SJSA1 (cell line): ENCODE data around the gene MAD2L1BP. TPM values are rescaled to one million over a fixed set of nuclear protein-coding genes. Genes with fewer than 3 reads are reported as not detected.

ENCODE experiments used
- DNase-seq, 2 experiments: peaks; one replicate each; pipeline ENCODE4 v3.0.0-alpha.2; 2015 to 2020; ENCODE audit warnings: low spot score in 2 of 2, low read depth in 1 of 2
- H3K27ac ChIP-seq: fragments of 250-450 bp; sonication (Bioruptor Pico); 2 replicates; pipeline ENCODE4 v1.5.1; 2020; ENCODE audit warnings: mild to moderate bottlenecking, moderate library complexity
- H3K27me3 ChIP-seq: fragments of 250-450 bp; sonication (Bioruptor Pico); replicated peaks from 2 replicates; pipeline ENCODE4 v1.5.1; 2020; ENCODE audit warnings: mild to moderate bottlenecking, moderate library complexity
- H3K36me3 ChIP-seq: fragments of 250-450 bp; sonication (Bioruptor Pico); 2 replicates; pipeline ENCODE4 v1.5.1; 2020; ENCODE audit warnings: mild to moderate bottlenecking
- H3K4me1 ChIP-seq: fragments of 250-450 bp; sonication (Bioruptor Pico); replicated peaks from 2 replicates; pipeline ENCODE4 v1.6.1; 2021; ENCODE audit warnings: mild to moderate bottlenecking
- H3K4me3 ChIP-seq: fragments of 250-450 bp; sonication (Bioruptor Pico); 2 replicates; pipeline ENCODE4 v1.5.1; 2020; ENCODE audit warnings: mild to moderate bottlenecking
- H3K9me3 ChIP-seq: fragments of 250-450 bp; sonication (Bioruptor Pico); replicated peaks from 2 replicates; pipeline ENCODE4 v1.5.1; 2020; ENCODE audit warnings: mild to moderate bottlenecking
- total RNA-seq: library from RNA; depleted of rRNA; stranded (reverse); fragments of >200 nt; shearing (Covaris generic); gene quantifications from 2 replicates; pipeline ENCODE4 v1.2.3, GENCODE V29; 2014

Gene MAD2L1BP
- total RNA-seq, 1 experiment from 2014 or later: 59.4 TPM

- Histone ChIP-seq H3K27me3 (no peaks in the 10 kb centered on the region), H3K4me3 (no peak overlapping the region), H3K27ac (no peak overlapping the region), H3K9me3 (no peaks in the 10 kb centered on the region), H3K4me1 (peaks cover 4% of the 10 kb centered on the region; the same call in 1 of the 2 replicates), H3K36me3 (peaks cover 93% of the 10 kb centered on the region)
- DNase-seq: no peak
These were observed 18.7 kb upstream of the MAD2L1BP start for GRCh38 chr6:43616725-43617472.

GRCh38 chr6:43621078-43621835 lies 14.4 kb upstream of the MAD2L1BP start:
- Histone ChIP-seq H3K27ac (no peak overlapping the region), H3K36me3 (peaks cover 95% of the 10 kb centered on the region), H3K4me3 (no peak overlapping the region), H3K9me3 (no peaks in the 10 kb centered on the region), H3K4me1 (peaks cover 2% of the 10 kb centered on the region), H3K27me3 (no peaks in the 10 kb centered on the region)
- no peak for DNase-seq

- peaks cover 95% of the 10 kb centered on the region for H3K36me3 ChIP-seq
- H3K27ac ChIP-seq: no peak overlapping the region
- no peak for DNase-seq
- peaks cover 8% of the 10 kb centered on the region for H3K4me1 ChIP-seq
- H3K27me3 ChIP-seq: no peaks in the 10 kb centered on the region
- no peaks in the 10 kb centered on the region for H3K9me3 ChIP-seq
- H3K4me3 ChIP-seq: no peak overlapping the region
These were observed 13.8 kb upstream of the MAD2L1BP start for GRCh38 chr6:43621836-43622180.

GRCh38 chr6:43622541-43622940 lies 13.1 kb upstream of the MAD2L1BP start:
- H3K4me3 ChIP-seq: no peak overlapping the region
- no peaks in the 10 kb centered on the region for H3K9me3 ChIP-seq
- H3K27me3 ChIP-seq: no peaks in the 10 kb centered on the region
- DNase-seq: no peak
- H3K4me1 ChIP-seq: peaks cover 15% of the 10 kb centered on the region
- peaks cover 92% of the 10 kb centered on the region for H3K36me3 ChIP-seq
- no peak overlapping the region for H3K27ac ChIP-seq

- DNase-seq: no peak
- H3K27me3 ChIP-seq: no peaks in the 10 kb centered on the region
- H3K9me3 ChIP-seq: no peaks in the 10 kb centered on the region; the same call in 1 of the 2 replicates
- peaks cover 21% of the 10 kb centered on the region for H3K4me1 ChIP-seq
- no peak overlapping the region for H3K4me3 ChIP-seq
- no peak overlapping the region for H3K27ac ChIP-seq
- peaks cover 88% of the 10 kb centered on the region for H3K36me3 ChIP-seq
These were observed 11.5 kb upstream of the MAD2L1BP start for GRCh38 chr6:43623880-43624785.

- Histone ChIP-seq H3K27me3 (no peaks in the 10 kb centered on the region), H3K4me3 (no peak overlapping the region), H3K27ac (no peak overlapping the region), H3K36me3 (peaks cover 82% of the 10 kb centered on the region), H3K4me1 (peaks cover 24% of the 10 kb centered on the region), H3K9me3 (no peaks in the 10 kb centered on the region; the same call in 1 of the 2 replicates)
- DNase-seq: no peak
These were observed 10.8 kb upstream of the MAD2L1BP start for GRCh38 chr6:43624786-43625288.

- Histone ChIP-seq H3K36me3 (peaks cover 78% of the 10 kb centered on the region), H3K27ac (no peak overlapping the region), H3K4me1 (peaks cover 29% of the 10 kb centered on the region)
These were observed 10.1 kb upstream of the MAD2L1BP start for GRCh38 chr6:43625393-43625992.

GRCh38 chr6:43627008-43627825 lies 8.4 kb upstream of the MAD2L1BP start:
- H3K4me3 ChIP-seq: peak overlapping the region; percentile 12
- H3K27ac ChIP-seq: peak overlapping the region; percentile 98
- H3K27me3 ChIP-seq: no peaks in the 10 kb centered on the region
- DNase-seq: peak; percentile 93 to 97
- no peaks in the 10 kb centered on the region; the same call in 1 of the 2 replicates for H3K9me3 ChIP-seq
- H3K4me1 ChIP-seq: peaks cover 30% of the 10 kb centered on the region
- peaks cover 61% of the 10 kb centered on the region for H3K36me3 ChIP-seq

More at GRCh38 chr6:43625393-43625992, 10.1 kb upstream of the MAD2L1BP start:
- Histone ChIP-seq H3K27me3 (no peaks in the 10 kb centered on the region), H3K4me3 (no peak overlapping the region), H3K9me3 (no peaks in the 10 kb centered on the region; the same call in 1 of the 2 replicates)
- no peak for DNase-seq

- Histone ChIP-seq H3K9me3 (no peaks in the 10 kb centered on the region; the same call in 1 of the 2 replicates), H3K27me3 (no peaks in the 10 kb centered on the region), H3K4me1 (peaks cover 30% of the 10 kb centered on the region), H3K27ac (peak overlapping the region; percentile 98), H3K4me3 (peak overlapping the region; percentile 76), H3K36me3 (peaks cover 47% of the 10 kb centered on the region)
- peak; percentile 70 to 76 for DNase-seq
These were observed 7.1 kb upstream of the MAD2L1BP start for GRCh38 chr6:43628393-43629103.

GRCh38 chr6:43629104-43629504 lies 6.5 kb upstream of the MAD2L1BP start, which contains the start of gene GTPBP2:
GTPBP2 (minus strand) TSS chr6:43629264; CDS start chr6:43629162, 102 bp downstream.
- no peaks in the 10 kb centered on the region for H3K27me3 ChIP-seq
- H3K4me3 ChIP-seq: peak within 1 kb of the TSS; percentile 76
- H3K4me1 ChIP-seq: peaks cover 30% of the 10 kb centered on the region
- H3K9me3 ChIP-seq: no peaks in the 10 kb centered on the region; the same call in 1 of the 2 replicates
- H3K36me3 ChIP-seq: peaks cover 42% of the 10 kb centered on the region
- peak; percentile 98 to 99 for DNase-seq
- peak within 1 kb of the TSS; percentile 98 for H3K27ac ChIP-seq

- DNase-seq: peak; percentile 96 to 98
- Histone ChIP-seq H3K4me3 (peak overlapping the region; percentile 76), H3K36me3 (peaks cover 36% of the 10 kb centered on the region)
These were observed 5.9 kb upstream of the MAD2L1BP start for GRCh38 chr6:43629505-43630300.

More at GRCh38 chr6:43629505-43630300, 5.9 kb upstream of the MAD2L1BP start:
- Histone ChIP-seq H3K9me3 (no peaks in the 10 kb centered on the region; the same call in 1 of the 2 replicates), H3K27ac (peak overlapping the region; percentile 86), H3K4me1 (peaks cover 30% of the 10 kb centered on the region), H3K27me3 (no peaks in the 10 kb centered on the region)
